GM12875 (cell line): Measurements from ENCODE around the gene C5orf46.

Experiments
- H3K4me3 ChIP-seq: one replicate; pipeline ENCODE4 v1.5.1; 2011; ENCODE audit warnings: low read depth, low read length, control low read depth
- TF ChIP-seq, protein P1 (sequence below): IDR thresholded peaks from 2 replicates; pipeline ENCODE4 v1.5.1; 2011; ENCODE audit warnings: low read depth, mild to moderate bottlenecking, control low read depth, inconsistent platforms, low read length, moderate library complexity, borderline replicate concordance; ENCODE audit not compliant: insufficient read depth

The C5orf46 gene

GRCh38 chr5:147912011-147912410, 5.7 kb upstream of the C5orf46 start:
- TF ChIP-seq, protein P1, sequence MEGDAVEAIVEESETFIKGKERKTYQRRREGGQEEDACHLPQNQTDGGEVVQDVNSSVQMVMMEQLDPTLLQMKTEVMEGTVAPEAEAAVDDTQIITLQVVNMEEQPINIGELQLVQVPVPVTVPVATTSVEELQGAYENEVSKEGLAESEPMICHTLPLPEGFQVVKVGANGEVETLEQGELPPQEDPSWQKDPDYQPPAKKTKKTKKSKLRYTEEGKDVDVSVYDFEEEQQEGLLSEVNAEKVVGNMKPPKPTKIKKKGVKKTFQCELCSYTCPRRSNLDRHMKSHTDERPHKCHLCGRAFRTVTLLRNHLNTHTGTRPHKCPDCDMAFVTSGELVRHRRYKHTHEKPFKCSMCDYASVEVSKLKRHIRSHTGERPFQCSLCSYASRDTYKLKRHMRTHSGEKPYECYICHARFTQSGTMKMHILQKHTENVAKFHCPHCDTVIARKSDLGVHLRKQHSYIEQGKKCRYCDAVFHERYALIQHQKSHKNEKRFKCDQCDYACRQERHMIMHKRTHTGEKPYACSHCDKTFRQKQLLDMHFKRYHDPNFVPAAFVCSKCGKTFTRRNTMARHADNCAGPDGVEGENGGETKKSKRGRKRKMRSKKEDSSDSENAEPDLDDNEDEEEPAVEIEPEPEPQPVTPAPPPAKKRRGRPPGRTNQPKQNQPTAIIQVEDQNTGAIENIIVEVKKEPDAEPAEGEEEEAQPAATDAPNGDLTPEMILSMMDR = no peak
- H3K4me3 ChIP-seq = no peak overlapping the region

DNA sequence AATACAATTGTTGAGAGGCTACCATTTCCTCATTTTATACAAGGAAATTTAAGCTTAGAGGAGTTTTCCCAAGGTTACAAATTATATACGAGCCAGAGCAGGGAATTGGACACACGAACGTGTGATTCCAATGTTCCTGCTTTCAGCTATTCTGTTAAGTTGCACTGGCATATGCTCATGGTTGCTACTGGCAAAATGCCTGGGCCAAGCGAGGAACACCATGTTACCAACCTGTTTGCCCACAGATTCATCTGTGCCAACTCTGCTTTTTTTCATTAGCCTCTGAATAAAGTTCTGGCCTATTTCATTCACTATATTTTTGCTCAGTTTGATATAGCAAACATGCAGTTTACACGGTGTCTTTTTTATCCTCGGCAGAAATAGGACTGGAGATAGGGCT, 5.1 kb upstream of the C5orf46 start:
- no peak overlapping the region for H3K4me3 ChIP-seq
- TF ChIP-seq, protein P1 = no peak

DNA sequence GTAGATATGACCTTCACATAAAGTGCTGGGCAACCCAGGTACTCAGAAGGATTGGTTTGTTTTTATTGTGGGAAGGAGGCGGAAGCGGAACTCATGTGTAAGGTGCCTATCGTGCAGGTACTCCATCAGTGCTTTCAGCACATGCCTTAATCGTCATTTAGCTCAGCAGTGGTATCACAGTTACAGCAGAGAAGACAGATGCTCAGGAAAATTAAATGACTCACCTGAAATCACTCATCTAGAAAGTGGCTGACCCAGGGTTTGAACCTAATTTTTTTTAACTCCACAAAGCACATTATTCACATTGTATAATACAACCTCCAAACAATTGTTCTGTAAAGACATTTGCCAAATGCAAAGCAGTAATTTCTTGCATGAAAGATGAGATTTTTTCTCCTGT, 2.2 kb downstream of the C5orf46 start:
- H3K4me3 ChIP-seq = no peak overlapping the region
- TF ChIP-seq, protein P1 = no peak

GRCh38 chr5:147902609-147903115, 3.7 kb downstream of the C5orf46 start:
- TF ChIP-seq, protein P1 = no peak

GRCh38 chr5:147901599-147902039, 4.7 kb downstream of the C5orf46 start:
- TF ChIP-seq, protein P1 = no peak
- no peak overlapping the region for H3K4me3 ChIP-seq

More at GRCh38 chr5:147902609-147903115, 3.7 kb downstream of the C5orf46 start:
- no peak overlapping the region for H3K4me3 ChIP-seq

DNA sequence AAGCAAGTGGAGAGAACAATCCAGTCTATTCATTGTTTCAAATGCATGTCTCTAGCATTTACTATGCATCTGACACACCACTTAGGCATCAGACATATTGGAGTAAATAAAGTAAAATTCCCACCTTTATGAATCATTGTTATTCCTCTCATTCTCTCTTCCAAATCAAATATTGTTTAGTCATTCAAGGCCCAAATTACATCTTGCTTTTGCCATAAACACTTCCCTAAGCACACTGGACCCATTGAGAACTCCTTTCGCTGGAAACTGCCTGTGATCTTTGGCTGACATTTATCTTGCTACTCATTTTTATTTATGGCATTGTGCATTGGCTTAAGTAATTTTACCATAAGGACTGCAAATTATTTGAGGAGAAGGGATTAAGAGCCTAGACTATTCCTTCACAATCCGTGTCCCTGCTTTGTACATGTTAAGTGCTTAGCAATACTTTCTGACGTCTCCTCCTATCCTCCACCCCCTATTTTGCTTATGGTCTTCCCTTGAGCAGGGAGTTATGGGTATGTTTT, 7.4 kb downstream of the C5orf46 start:
- TF ChIP-seq, protein P1 = no peak
- no peak overlapping the region for H3K4me3 ChIP-seq

DNA sequence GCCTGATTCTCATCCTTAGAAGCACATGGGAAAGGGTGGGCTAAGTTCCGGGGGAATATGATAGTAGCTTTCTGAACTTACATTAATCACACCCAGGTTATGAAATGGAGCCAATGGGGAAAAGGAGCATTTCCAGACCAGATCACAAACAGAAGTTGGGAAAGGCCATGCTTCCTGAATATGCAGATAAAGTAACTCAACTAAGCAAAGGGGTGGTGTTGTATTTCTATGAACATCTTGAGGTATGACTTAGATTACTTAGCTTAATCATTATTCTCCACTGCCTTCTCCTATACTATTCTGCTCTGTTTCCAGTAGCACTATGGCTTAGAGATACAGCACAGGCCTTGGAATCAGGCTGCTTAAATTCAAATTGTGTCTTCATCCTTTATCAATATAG, 10.5 kb downstream of the C5orf46 start:
- TF ChIP-seq, protein P1 = no peak
- no peak overlapping the region for H3K4me3 ChIP-seq
